WTC11 (cell line): ENCODE measurements around the gene RXRB. TPM values are rescaled to one million over a fixed set of nuclear protein-coding genes. Genes with fewer than 3 reads are reported as not detected.

Experiments
- ATAC-seq: fragments of 200-7000 bp; cut with Tn5 transposase; 2 replicates; pipeline ENCODE4 v1.10.0; 2021; ENCODE audit warnings: mild to moderate bottlenecking, moderate library complexity
- CTCF ChIA-PET: fragments of 300-600 bp; sonication (Branson Sonifier 250); formaldehyde crosslinking; loops from one replicate; lab custom pipeline; 2021; ENCODE audit warnings: antibody characterized with exemption; lab: Charles Lee
- POLR2A ChIA-PET: fragments of 350-600 bp; sonication (Branson Sonifier 250); formaldehyde crosslinking; loops from one replicate; lab custom pipeline; 2021; ENCODE audit warnings: antibody characterized with exemption; lab: Charles Lee
- DNase-seq: peaks from one replicate; pipeline ENCODE4 v3.0.0; 2021; ENCODE audit warnings: low spot score
- H3K27ac Mint-ChIP-seq: 2 replicates; pipeline ENCODE4 v1.8.0; 2021; ENCODE audit warnings: mixed read lengths
- H3K27me3 Mint-ChIP-seq: 2 replicates; pipeline ENCODE4 v1.8.0; 2021; ENCODE audit warnings: low read depth, mild to moderate bottlenecking, moderate library complexity, mixed read lengths
- H3K36me3 Mint-ChIP-seq: 2 replicates; pipeline ENCODE4 v1.8.0; 2021; ENCODE audit warnings: mixed read lengths
- H3K4me1 Mint-ChIP-seq: 2 replicates; pipeline ENCODE4 v1.8.0; 2022; ENCODE audit warnings: mixed read lengths
- H3K4me3 Mint-ChIP-seq: 2 replicates; pipeline ENCODE4 v1.8.0; 2021; ENCODE audit warnings: mild to moderate bottlenecking, moderate library complexity, mixed read lengths
- H3K9me3 Mint-ChIP-seq: 2 replicates; pipeline ENCODE4 v1.8.0; 2021; ENCODE audit warnings: mixed read lengths
- AR ChIP-seq: fragments of 250-450 bp; sonication (Bioruptor Pico); IDR thresholded peaks from 2 replicates; pipeline ENCODE4 v1.9.0; 2021; ENCODE audit warnings: mild to moderate bottlenecking
- ATF1 ChIP-seq: sonication (generic); formaldehyde crosslinking; IDR thresholded peaks from 2 replicates; pipeline ENCODE4 v1.8.1; 2023; ENCODE audit warnings: mild to moderate bottlenecking, moderate library complexity, missing genetic modification reagents
- ATF2 ChIP-seq: sonication (generic); formaldehyde crosslinking; IDR thresholded peaks from 2 replicates; pipeline ENCODE4 v1.8.1; 2022; ENCODE audit warnings: low read depth, missing genetic modification reagents, borderline replicate concordance
- ESRRA ChIP-seq: sonication (generic); formaldehyde crosslinking; IDR thresholded peaks from 2 replicates; pipeline ENCODE4 v1.8.1; 2022; ENCODE audit warnings: mild to moderate bottlenecking, missing genetic modification reagents, borderline replicate concordance
- FOXK1 ChIP-seq: sonication (generic); formaldehyde crosslinking; IDR thresholded peaks from 2 replicates; pipeline ENCODE4 v1.8.0; 2022; ENCODE audit warnings: mild to moderate bottlenecking, moderate library complexity, missing genetic modification reagents
- FOXP1 ChIP-seq: sonication (generic); formaldehyde crosslinking; IDR thresholded peaks from 2 replicates; pipeline ENCODE4 v1.8.0; 2022; ENCODE audit warnings: missing genetic modification reagents, mild to moderate bottlenecking, moderate library complexity, borderline replicate concordance
- HMGA2 ChIP-seq: fragments of 250-450 bp; sonication (Bioruptor Pico); IDR thresholded peaks from 2 replicates; pipeline ENCODE4 v1.4.0; 2021; ENCODE audit warnings: mild to moderate bottlenecking, moderate library complexity
- HMGXB4 ChIP-seq: sonication (generic); formaldehyde crosslinking; IDR thresholded peaks from 2 replicates; pipeline ENCODE4 v1.8.1; 2023; ENCODE audit warnings: mild to moderate bottlenecking, moderate library complexity, missing genetic modification reagents
- MXD4 ChIP-seq: fragments of 250-450 bp; sonication (Bioruptor Pico); IDR thresholded peaks from 2 replicates; pipeline ENCODE4 v1.8.0; 2021; ENCODE audit warnings: mild to moderate bottlenecking, moderate library complexity, borderline replicate concordance
- NFATC4 ChIP-seq: fragments of 250-450 bp; sonication (Bioruptor Pico); IDR thresholded peaks from 2 replicates; pipeline ENCODE4 v1.9.0; 2021; ENCODE audit warnings: mild to moderate bottlenecking
- NFYB ChIP-seq: sonication (generic); formaldehyde crosslinking; conservative IDR thresholded peaks from 2 replicates; pipeline ENCODE4 v1.8.0; 2022; ENCODE audit warnings: low read depth, missing genetic modification reagents
- NR2C2 ChIP-seq: sonication (generic); formaldehyde crosslinking; IDR thresholded peaks from 2 replicates; pipeline ENCODE4 v1.8.0; 2022; ENCODE audit warnings: mild to moderate bottlenecking, missing genetic modification reagents
- NR3C1 ChIP-seq: sonication (generic); formaldehyde crosslinking; conservative IDR thresholded peaks from 2 replicates; pipeline ENCODE4 v1.8.1; 2023; ENCODE audit warnings: low read depth, mild to moderate bottlenecking, missing genetic modification reagents
- OVOL2 ChIP-seq: fragments of 250-450 bp; sonication (Bioruptor Pico); IDR thresholded peaks from 2 replicates; pipeline ENCODE4 v1.9.0; 2021; ENCODE audit warnings: mild to moderate bottlenecking, borderline replicate concordance
- PRRX2 ChIP-seq: fragments of 250-450 bp; sonication (Bioruptor Pico); IDR thresholded peaks from 2 replicates; pipeline ENCODE4 v1.8.0; 2021; ENCODE audit warnings: mild to moderate bottlenecking
- SP1 ChIP-seq: sonication (generic); formaldehyde crosslinking; conservative IDR thresholded peaks from 2 replicates; pipeline ENCODE4 v1.8.1; 2022; ENCODE audit warnings: missing genetic modification reagents
- TEAD1 ChIP-seq: sonication (generic); formaldehyde crosslinking; IDR thresholded peaks from 2 replicates; pipeline ENCODE4 v1.8.0; 2022; ENCODE audit warnings: mild to moderate bottlenecking, missing genetic modification reagents
- TP53 ChIP-seq: sonication (generic); formaldehyde crosslinking; IDR thresholded peaks from 2 replicates; pipeline ENCODE4 v1.8.1; 2023; ENCODE audit warnings: mild to moderate bottlenecking, missing genetic modification reagents
- ZNF219 ChIP-seq: sonication (generic); formaldehyde crosslinking; IDR thresholded peaks from 2 replicates; pipeline ENCODE4 v1.8.0; 2023; ENCODE audit warnings: missing genetic modification reagents, mild to moderate bottlenecking, borderline replicate concordance
- ZNF416 ChIP-seq: fragments of 250-450 bp; sonication (Bioruptor Pico); IDR thresholded peaks from 2 replicates; pipeline ENCODE4 v1.9.0; 2021; ENCODE audit warnings: mild to moderate bottlenecking, inconsistent platforms
- ZSCAN18 ChIP-seq: fragments of 250-450 bp; sonication (Bioruptor Pico); IDR thresholded peaks from 2 replicates; pipeline ENCODE4 v2.1.2; 2022; ENCODE audit warnings: mild to moderate bottlenecking, moderate library complexity
- total RNA-seq: library from RNA; stranded (reverse); gene quantifications from 3 replicates; pipeline ENCODE4 v1.2.3, GENCODE V29; 2021

Gene RXRB
- total RNA-seq, 1 experiment from 2014 or later, result 24.5 TPM

GRCh38 chr6:33185654-33186187 lies 14.7 kb downstream of the RXRB start (continued):
- no peak for TF ChIP-seq NR3C1 (CRISPR knock-in tag)
- no peak for TF ChIP-seq TP53 (CRISPR knock-in tag)
- TF ChIP-seq FOXK1 (CRISPR knock-in tag), result no peak
- TF ChIP-seq HMGXB4 (CRISPR knock-in tag), result no peak
- TF ChIP-seq FOXP1, result no peak
- TF ChIP-seq NFATC4 (CRISPR knock-in tag), result no peak

- DNase-seq (no peak), ATAC-seq (no peak)
- TF ChIP-seq AR (CRISPR knock-in tag) (no peak), PRRX2 (CRISPR knock-in tag) (no peak), ATF1 (CRISPR knock-in tag) (no peak), OVOL2 (CRISPR knock-in tag) (no peak), ATF2 (CRISPR knock-in tag) (no peak), HMGA2 (CRISPR knock-in tag) (no peak), SP1 (no peak)
- H3K27me3 Mint-ChIP-seq, result peaks cover 19% of the 10 kb centered on the region
- ChIA-PET CTCF (interaction anchor here (0.6 to 1.6 kb wide), 3 partner anchors 12 to 63 kb away, joined by 3 to 6 read pairs (median 4); no protein-coding TSS in a partner anchor), POLR2A (no interaction called here)
- no peak overlapping the region for H3K27ac Mint-ChIP-seq
- no peaks in the 10 kb centered on the region for H3K36me3 Mint-ChIP-seq
- peaks cover 13% of the 10 kb centered on the region for H3K9me3 Mint-ChIP-seq
- H3K4me1 Mint-ChIP-seq, result peaks cover 7% of the 10 kb centered on the region
- no peak overlapping the region for H3K4me3 Mint-ChIP-seq
Measured at GRCh38 chr6:33185190-33185589, 15.3 kb downstream of the RXRB start.

- peak overlapping the region; percentile 85; the same call in 1 of the 2 replicates for H3K27ac Mint-ChIP-seq
- TF ChIP-seq ESRRA (CRISPR knock-in tag) (no peak), AR (CRISPR knock-in tag) (no peak), TEAD1 (CRISPR knock-in tag) (no peak), HMGXB4 (CRISPR knock-in tag) (no peak), NFYB (CRISPR knock-in tag) (no peak), ZNF219 (CRISPR knock-in tag) (no peak), NR2C2 (CRISPR knock-in tag) (no peak), MXD4 (no peak), ZNF416 (CRISPR knock-in tag) (no peak), ZSCAN18 (CRISPR knock-in tag) (no peak)
Measured at GRCh38 chr6:33183071-33183683, 17.3 kb downstream of the RXRB start.

More at GRCh38 chr6:33183071-33183683, 17.3 kb downstream of the RXRB start:
- peaks cover 13% of the 10 kb centered on the region for H3K9me3 Mint-ChIP-seq
- H3K36me3 Mint-ChIP-seq, result no peaks in the 10 kb centered on the region
- POLR2A ChIA-PET, result no interaction called here
- DNase-seq (no peak), ATAC-seq (no peak)
- CTCF ChIA-PET, result interaction anchor here (1.0 to 1.1 kb wide), 2 partner anchors 14 to 15 kb away, joined by 3 to 5 read pairs; no protein-coding TSS in a partner anchor
- H3K27me3 Mint-ChIP-seq, result peaks cover 18% of the 10 kb centered on the region
- H3K4me1 Mint-ChIP-seq, result peaks cover 7% of the 10 kb centered on the region
- H3K4me3 Mint-ChIP-seq, result no peak overlapping the region
